ENCODE data around the gene CDKAL1.

GRCh38 chr6:20939161-20939775, 405.0 kb downstream of the CDKAL1 start:
- TF ChIP-seq POLR2AphosphoS5 (IDR thresholded peaks at IDR 0.05; ENCODE audit: low read depth, low read length) (no peak), REST (IDR thresholded peaks at IDR 0.05; ENCODE audit: insufficient read depth in 1 of 2, low read depth in 2 of 2, low read length in 2 of 2) (no peak), SIN3A (IDR thresholded peaks at IDR 0.05; ENCODE audit: borderline replicate concordance, insufficient read depth, low read length) (no peak), TAF1 (IDR thresholded peaks at IDR 0.05; ENCODE audit: borderline replicate concordance, insufficient read depth, low read length) (no peak)
